GM23338 (cell line): Measurements from ENCODE around the gene PRKCG. TPM values are rescaled to one million over a fixed set of nuclear protein-coding genes. Genes with fewer than 3 reads are reported as not detected.

Source experiments
- ATAC-seq: fragments of 200-7000 bp; cut with Tn5 transposase; 3 replicates; pipeline ENCODE4 v1.9.1; 2020
- DNase-seq: peaks from one replicate; pipeline ENCODE4 v3.0.0-alpha.2; 2015; ENCODE audit warnings: low spot score
- H2AFZ ChIP-seq: fragments of 200-600 bp; sonication (generic); 2 replicates; pipeline ENCODE4 v1.8.0; 2016; ENCODE audit warnings: antibody characterized with exemption, mild to moderate bottlenecking, moderate library complexity
- H3F3A ChIP-seq: fragments of 200-600 bp; sonication (generic); replicated peaks from 2 replicates; pipeline ENCODE4 v1.8.0; 2017; ENCODE audit warnings: antibody characterized with exemption, mixed run types, low read depth
- H3K27ac ChIP-seq: fragments of 200-600 bp; sonication (generic); 2 replicates; pipeline ENCODE4 v1.6.1; 2016; ENCODE audit warnings: low read depth
- H3K27me3 ChIP-seq: fragments of 200-600 bp; sonication (generic); 2 replicates; pipeline ENCODE4 v1.8.0; 2016; ENCODE audit warnings: mild to moderate bottlenecking, mixed run types, moderate library complexity; ENCODE audit not compliant: insufficient read depth
- H3K36me3 ChIP-seq: fragments of 200-600 bp; sonication (generic); 2 replicates; pipeline ENCODE4 v1.8.0; 2016; ENCODE audit warnings: mild to moderate bottlenecking; ENCODE audit not compliant: insufficient read depth
- H3K4me1 ChIP-seq: fragments of 200-600 bp; sonication (generic); 2 replicates; pipeline ENCODE4 v1.8.0; 2016; ENCODE audit warnings: mild to moderate bottlenecking, moderate library complexity; ENCODE audit not compliant: insufficient read depth
- H3K4me2 ChIP-seq: fragments of 200-600 bp; sonication (generic); 2 replicates; pipeline ENCODE4 v1.7.1; 2017; ENCODE audit warnings: mixed run types
- H3K4me3 ChIP-seq: fragments of 200-600 bp; sonication (generic); 2 replicates; pipeline ENCODE4 v1.6.1; 2016; ENCODE audit warnings: mixed run types
- H3K79me2 ChIP-seq: fragments of 200-600 bp; sonication (generic); replicated peaks from 2 replicates; pipeline ENCODE4 v1.8.0; 2017; ENCODE audit warnings: mild to moderate bottlenecking; ENCODE audit not compliant: insufficient read depth
- H3K9me2 ChIP-seq: fragments of 200-600 bp; sonication (generic); 2 replicates; pipeline ENCODE4 v1.8.0; 2017; ENCODE audit not compliant: insufficient read depth
- H4K20me1 ChIP-seq: fragments of 200-600 bp; sonication (generic); replicated peaks from 2 replicates; pipeline ENCODE4 v1.8.0; 2017; ENCODE audit warnings: mild to moderate bottlenecking; ENCODE audit not compliant: insufficient read depth
- H3K27ac Mint-ChIP-seq: 2 replicates; pipeline ENCODE4 v1.8.0; 2020; ENCODE audit warnings: inconsistent platforms, mild to moderate bottlenecking, moderate library complexity, mixed read lengths
- H3K27me3 Mint-ChIP-seq: 3 replicates; pipeline ENCODE4 v1.8.0; 2022; ENCODE audit warnings: low read depth, mild to moderate bottlenecking, moderate library complexity, mixed read lengths, inconsistent platforms; ENCODE audit not compliant: insufficient read depth, poor library complexity
- H3K36me3 Mint-ChIP-seq: 3 replicates; pipeline ENCODE4 v1.8.0; 2021; ENCODE audit warnings: low read depth, mild to moderate bottlenecking, inconsistent platforms, moderate library complexity, mixed read lengths
- H3K4me1 Mint-ChIP-seq: 3 replicates; pipeline ENCODE4 v1.8.0; 2020; ENCODE audit warnings: mild to moderate bottlenecking, inconsistent platforms, mixed read lengths
- H3K4me3 Mint-ChIP-seq: 3 replicates; pipeline ENCODE4 v1.8.0; 2021; ENCODE audit warnings: moderate library complexity, mild to moderate bottlenecking, inconsistent platforms, mixed read lengths
- H3K9me3 Mint-ChIP-seq: 3 replicates; pipeline ENCODE4 v1.8.0; 2020; ENCODE audit warnings: moderate library complexity, mild to moderate bottlenecking, inconsistent platforms, mixed read lengths
- CREB1 ChIP-seq: fragments of 250-450 bp; sonication (Bioruptor Pico); IDR thresholded peaks from 2 replicates; pipeline ENCODE4 v1.5.0; 2020; ENCODE audit warnings: low read depth, mild to moderate bottlenecking, moderate library complexity
- EZH2 ChIP-seq: fragments of 200-600 bp; sonication (generic); IDR thresholded peaks from one replicate; pipeline ENCODE4 v1.8.0; 2017; ENCODE audit warnings: antibody characterized with exemption, mild to moderate bottlenecking, low read depth; ENCODE audit not compliant: unreplicated experiment
- EZH2phosphoT487 ChIP-seq: fragments of 200-600 bp; sonication (generic); IDR thresholded peaks from one replicate; pipeline ENCODE4 v1.8.1; 2018; ENCODE audit warnings: antibody characterized with exemption; ENCODE audit not compliant: unreplicated experiment
- JUNB ChIP-seq: IDR thresholded peaks from one replicate; pipeline ENCODE4 v1.6.1; 2016; ENCODE audit warnings: antibody characterized with exemption; ENCODE audit not compliant: unreplicated experiment
- NANOG ChIP-seq: IDR thresholded peaks from 2 replicates; pipeline ENCODE4 v1.6.1; 2016; ENCODE audit warnings: antibody characterized with exemption, borderline replicate concordance
- POLR2AphosphoS5 ChIP-seq: IDR thresholded peaks from 2 replicates; pipeline ENCODE4 v1.6.1; 2016; ENCODE audit warnings: antibody characterized with exemption, low read depth
- REST ChIP-seq: IDR thresholded peaks from one replicate; pipeline ENCODE4 v1.6.1; 2018; ENCODE audit warnings: antibody characterized with exemption; ENCODE audit not compliant: unreplicated experiment
- STAT1 ChIP-seq: IDR thresholded peaks from one replicate; pipeline ENCODE4 v1.6.1; 2016; ENCODE audit warnings: antibody characterized with exemption; ENCODE audit not compliant: unreplicated experiment
- ZNF114 ChIP-seq: fragments of 250-450 bp; sonication (Bioruptor Pico); IDR thresholded peaks from 2 replicates; pipeline ENCODE4 v1.5.0; 2020; ENCODE audit warnings: mild to moderate bottlenecking, moderate library complexity
- ZNF331 ChIP-seq: fragments of 250-450 bp; sonication (Bioruptor Pico); IDR thresholded peaks from 2 replicates; pipeline ENCODE4 v1.5.0; 2020; ENCODE audit warnings: low read depth, mild to moderate bottlenecking, moderate library complexity
- polyA plus RNA-seq: library from polyadenylated mRNA; unstranded; fragments of >200 nt; fragmentation: Nextera tagmentation; extraction: Ambion mirVana; gene quantifications from 2 replicates; pipeline ENCODE4 v1.2.1, GENCODE V29; 2016
- total RNA-seq: library from RNA; depleted of rRNA; stranded (reverse); fragments of >200 nt; shearing (Covaris generic); gene quantifications from 2 replicates; pipeline ENCODE4 v1.2.3, GENCODE V29; 2014
- TF ChIP-seq, protein P1 (sequence below): IDR thresholded peaks from 2 replicates; pipeline ENCODE4 v1.6.1; 2016; ENCODE audit warnings: antibody characterized with exemption
- TF ChIP-seq, protein P2 (sequence below), 2 experiments: fragments of 200-600 bp in 1 of 2; sonication (generic) in 1 of 2; conservative IDR thresholded peaks; 2 replicates each; pipeline versions ENCODE4 v1.5.1 to v1.6.1; 2016 to 2017; ENCODE audit warnings: antibody characterized with exemption in 2 of 2, low read depth in 2 of 2, mild to moderate bottlenecking in 2 of 2, moderate library complexity in 1 of 2

The PRKCG gene
- total and polyA plus RNA-seq, 2 experiments from 2014 or later, result 15.4 to 15.9 TPM

- Mint-ChIP-seq H3K4me3 (no peak overlapping the region), H3K27me3 (peaks cover 9% of the 10 kb centered on the region), H3K36me3 (peaks cover 3% of the 10 kb centered on the region; the same call in 2 of the 3 replicates), H3K27ac (no peak overlapping the region), H3K9me3 (no peaks in the 10 kb centered on the region; the same call in 2 of the 3 replicates), H3K4me1 (peaks cover 32% of the 10 kb centered on the region)
- Histone ChIP-seq H2AFZ (no peak overlapping the region), H3K79me2 (no peaks in the 10 kb centered on the region), H3K27me3 (no peaks in the 10 kb centered on the region; the same call in 1 of the 2 replicates), H3F3A (peaks cover 7% of the 10 kb centered on the region; the same call in 1 of the 2 replicates), H3K36me3 (no peaks in the 10 kb centered on the region), H3K4me2 (no peak overlapping the region), H3K4me1 (peaks cover 26% of the 10 kb centered on the region), H4K20me1 (no peaks in the 10 kb centered on the region), H3K9me2 (no peaks in the 10 kb centered on the region; the same call in 1 of the 2 replicates), H3K27ac (no peak overlapping the region), H3K4me3 (no peak overlapping the region)
- DNase-seq, result peak; percentile 51
- no peak for TF ChIP-seq NANOG
- no peak for ATAC-seq
Observed at GRCh38 chr19:53951436-53951835, 69.4 kb downstream of the PRKCG start.

- H3K27me3 Mint-ChIP-seq, result peaks cover 12% of the 10 kb centered on the region
- no peak overlapping the region for H3K4me3 Mint-ChIP-seq
- H3K4me1 ChIP-seq, result peaks cover 31% of the 10 kb centered on the region
- H3K36me3 ChIP-seq, result no peaks in the 10 kb centered on the region
- H3F3A ChIP-seq, result peaks cover 7% of the 10 kb centered on the region; the same call in 1 of the 2 replicates
- TF ChIP-seq REST (no peak), POLR2AphosphoS5 (no peak), JUNB (no peak), CREB1 (no peak), ZNF114 (CRISPR knock-in tag) (no peak), ZNF331 (CRISPR knock-in tag) (no peak), STAT1 (no peak), EZH2phosphoT487 (no peak), NANOG (no peak), EZH2 (no peak)
- TF ChIP-seq, protein P1, sequence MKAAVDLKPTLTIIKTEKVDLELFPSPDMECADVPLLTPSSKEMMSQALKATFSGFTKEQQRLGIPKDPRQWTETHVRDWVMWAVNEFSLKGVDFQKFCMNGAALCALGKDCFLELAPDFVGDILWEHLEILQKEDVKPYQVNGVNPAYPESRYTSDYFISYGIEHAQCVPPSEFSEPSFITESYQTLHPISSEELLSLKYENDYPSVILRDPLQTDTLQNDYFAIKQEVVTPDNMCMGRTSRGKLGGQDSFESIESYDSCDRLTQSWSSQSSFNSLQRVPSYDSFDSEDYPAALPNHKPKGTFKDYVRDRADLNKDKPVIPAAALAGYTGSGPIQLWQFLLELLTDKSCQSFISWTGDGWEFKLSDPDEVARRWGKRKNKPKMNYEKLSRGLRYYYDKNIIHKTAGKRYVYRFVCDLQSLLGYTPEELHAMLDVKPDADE, result no peak
- TF ChIP-seq, protein P2, sequence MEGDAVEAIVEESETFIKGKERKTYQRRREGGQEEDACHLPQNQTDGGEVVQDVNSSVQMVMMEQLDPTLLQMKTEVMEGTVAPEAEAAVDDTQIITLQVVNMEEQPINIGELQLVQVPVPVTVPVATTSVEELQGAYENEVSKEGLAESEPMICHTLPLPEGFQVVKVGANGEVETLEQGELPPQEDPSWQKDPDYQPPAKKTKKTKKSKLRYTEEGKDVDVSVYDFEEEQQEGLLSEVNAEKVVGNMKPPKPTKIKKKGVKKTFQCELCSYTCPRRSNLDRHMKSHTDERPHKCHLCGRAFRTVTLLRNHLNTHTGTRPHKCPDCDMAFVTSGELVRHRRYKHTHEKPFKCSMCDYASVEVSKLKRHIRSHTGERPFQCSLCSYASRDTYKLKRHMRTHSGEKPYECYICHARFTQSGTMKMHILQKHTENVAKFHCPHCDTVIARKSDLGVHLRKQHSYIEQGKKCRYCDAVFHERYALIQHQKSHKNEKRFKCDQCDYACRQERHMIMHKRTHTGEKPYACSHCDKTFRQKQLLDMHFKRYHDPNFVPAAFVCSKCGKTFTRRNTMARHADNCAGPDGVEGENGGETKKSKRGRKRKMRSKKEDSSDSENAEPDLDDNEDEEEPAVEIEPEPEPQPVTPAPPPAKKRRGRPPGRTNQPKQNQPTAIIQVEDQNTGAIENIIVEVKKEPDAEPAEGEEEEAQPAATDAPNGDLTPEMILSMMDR (conservative IDR thresholded peaks at IDR 0.05; ENCODE audit: low read depth in 2 of 2), result no peak
- ATAC-seq (no peak), DNase-seq (no peak)
- no peak overlapping the region for H3K4me2 ChIP-seq
- no peak overlapping the region for H3K4me3 ChIP-seq
- H3K4me1 Mint-ChIP-seq, result peaks cover 37% of the 10 kb centered on the region
- no peaks in the 10 kb centered on the region; the same call in 1 of the 2 replicates for H3K27me3 ChIP-seq
- no peak overlapping the region for H3K27ac ChIP-seq
- H2AFZ ChIP-seq, result no peak overlapping the region
- no peaks in the 10 kb centered on the region; the same call in 1 of the 2 replicates for H3K9me2 ChIP-seq
- H3K27ac Mint-ChIP-seq, result no peak overlapping the region
- H3K79me2 ChIP-seq, result no peaks in the 10 kb centered on the region
- no peaks in the 10 kb centered on the region for H4K20me1 ChIP-seq
- no peaks in the 10 kb centered on the region; the same call in 2 of the 3 replicates for H3K9me3 Mint-ChIP-seq
- H3K36me3 Mint-ChIP-seq, result peaks cover 3% of the 10 kb centered on the region; the same call in 2 of the 3 replicates
Observed at GRCh38 chr19:53951947-53952346, 70.0 kb downstream of the PRKCG start.
